H1 (cell line): ENCODE data around the gene POLD4.

ENCODE experiments used
- ASH2L ChIP-seq: fragments of 200-600, 300-600 bp; sonication (generic); IDR thresholded peaks from one replicate; pipeline ENCODE4 v1.7.1; 2017; ENCODE audit warnings: low read length
- BCL11A ChIP-seq, 2 experiments: IDR thresholded peaks; one replicate each; pipeline ENCODE4 v1.6.1; 2011; ENCODE audit warnings: low read depth in 2 of 2, low read length in 2 of 2, mild to moderate bottlenecking in 2 of 2
- BRCA1 ChIP-seq: IDR thresholded peaks from 2 replicates; pipeline ENCODE4 v1.6.1; 2012; ENCODE audit warnings: low read depth, low read length, improper control_type of control experiment
- EP300 ChIP-seq, 2 experiments: IDR thresholded peaks; 1 replicate in 1 of 2; 2 replicates in 1 of 2; pipeline ENCODE4 v1.6.1; 2011 to 2012; ENCODE audit warnings: low read depth in 2 of 2, low read length in 2 of 2, mild to moderate bottlenecking in 2 of 2, borderline replicate concordance in 1 of 2, inconsistent platforms in 1 of 2, moderate library complexity in 1 of 2
- EZH2 ChIP-seq: fragments of 200-600 bp; sonication (generic); IDR thresholded peaks from 2 replicates; pipeline ENCODE4 v1.7.1; 2012; ENCODE audit warnings: low read depth, mild to moderate bottlenecking, moderate library complexity, low read length, inconsistent platforms; ENCODE audit not compliant: severe bottlenecking
- KDM1A ChIP-seq: fragments of 200-600, 300-600 bp; sonication (generic); IDR thresholded peaks from 2 replicates; pipeline ENCODE4 v1.7.1; 2016; ENCODE audit warnings: mild to moderate bottlenecking, low read length, borderline replicate concordance
- POLR2A ChIP-seq, 2 experiments: IDR thresholded peaks; 1 replicate in 1 of 2; 2 replicates in 1 of 2; pipeline ENCODE4 v1.6.1; 2011; ENCODE audit warnings: low read depth in 2 of 2, low read length in 2 of 2, mild to moderate bottlenecking in 2 of 2; ENCODE audit errors: control extremely low read depth in 1 of 2
- RFX5 ChIP-seq: IDR thresholded peaks from 2 replicates; pipeline ENCODE4 v1.6.1; 2011; ENCODE audit warnings: low read depth, low read length, improper control_type of control experiment, borderline replicate concordance
- SP1 ChIP-seq: IDR thresholded peaks from 2 replicates; pipeline ENCODE4 v1.6.1; 2011; ENCODE audit warnings: low read depth, low read length
- SUZ12 ChIP-seq: fragments of 200-600 bp; sonication (generic); IDR thresholded peaks from 2 replicates; pipeline ENCODE4 v1.6.1; 2012; ENCODE audit warnings: mild to moderate bottlenecking, inconsistent platforms, low read length, moderate library complexity, mixed read lengths
- TAF1 ChIP-seq: IDR thresholded peaks from 2 replicates; pipeline ENCODE4 v1.6.1; 2011; ENCODE audit warnings: mild to moderate bottlenecking, low read depth, low read length
- TF ChIP-seq, protein P1 (sequence below): IDR thresholded peaks from 2 replicates; pipeline ENCODE4 v1.6.1; 2011; ENCODE audit warnings: low read depth, mild to moderate bottlenecking, low read length; ENCODE audit not compliant: insufficient read depth
- TF ChIP-seq, protein P2 (sequence below), 3 experiments: IDR thresholded peaks; 1 replicate in 2 of 3; 2 replicates in 1 of 3; pipeline versions ENCODE4 v1.5.1 to v1.6.1; 2011; ENCODE audit warnings: low read length in 3 of 3, mild to moderate bottlenecking in 3 of 3, inconsistent platforms in 2 of 3, low read depth in 1 of 3, moderate library complexity in 1 of 3; ENCODE audit not compliant: insufficient read depth in 1 of 3; ENCODE audit errors: control extremely low read depth in 1 of 3
- TF ChIP-seq, protein P3 (sequence below): IDR thresholded peaks from 2 replicates; pipeline ENCODE4 v1.6.1; 2012; ENCODE audit warnings: inconsistent platforms

DNA sequence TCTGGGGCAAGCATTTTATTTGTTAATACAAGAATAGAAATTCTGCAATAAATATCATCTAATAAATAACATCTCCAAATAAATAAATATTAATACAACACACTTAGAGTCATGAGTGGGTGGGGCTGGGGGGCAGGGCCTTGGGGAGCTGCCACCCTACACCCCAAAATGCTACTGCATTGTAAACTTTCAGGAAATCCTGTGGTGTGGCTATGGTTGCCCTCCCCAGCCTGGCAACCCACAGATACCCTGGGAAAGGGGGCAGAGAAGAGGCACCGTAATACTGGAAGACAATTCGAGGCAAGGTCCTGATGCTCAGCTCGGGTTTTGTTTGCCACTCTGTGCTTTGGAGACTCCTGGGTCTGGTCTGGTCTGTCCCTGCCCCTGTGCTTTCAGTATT, 10.8 kb upstream of the POLD4 start:
- TF ChIP-seq, protein P1, sequence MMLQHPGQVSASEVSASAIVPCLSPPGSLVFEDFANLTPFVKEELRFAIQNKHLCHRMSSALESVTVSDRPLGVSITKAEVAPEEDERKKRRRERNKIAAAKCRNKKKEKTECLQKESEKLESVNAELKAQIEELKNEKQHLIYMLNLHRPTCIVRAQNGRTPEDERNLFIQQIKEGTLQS, result no peak
- TF ChIP-seq KDM1A, result no peak
- TF ChIP-seq EP300 (IDR thresholded peaks at IDR 0.05; ENCODE audit: borderline replicate concordance in 1 of 2, low read depth in 2 of 2, low read length in 2 of 2), result no peak
- TF ChIP-seq POLR2A (IDR thresholded peaks at IDR 0.05; ENCODE audit: control extremely low read depth in 1 of 2, low read depth in 2 of 2, low read length in 2 of 2), result no peak
- TF ChIP-seq SP1, result no peak
- TF ChIP-seq BCL11A (IDR thresholded peaks at IDR 0.05; ENCODE audit: low read depth in 2 of 2, low read length in 2 of 2), result no peak
- no peak for TF ChIP-seq TAF1
- TF ChIP-seq RFX5, result no peak
- no peak for TF ChIP-seq SUZ12
- TF ChIP-seq, protein P2, sequence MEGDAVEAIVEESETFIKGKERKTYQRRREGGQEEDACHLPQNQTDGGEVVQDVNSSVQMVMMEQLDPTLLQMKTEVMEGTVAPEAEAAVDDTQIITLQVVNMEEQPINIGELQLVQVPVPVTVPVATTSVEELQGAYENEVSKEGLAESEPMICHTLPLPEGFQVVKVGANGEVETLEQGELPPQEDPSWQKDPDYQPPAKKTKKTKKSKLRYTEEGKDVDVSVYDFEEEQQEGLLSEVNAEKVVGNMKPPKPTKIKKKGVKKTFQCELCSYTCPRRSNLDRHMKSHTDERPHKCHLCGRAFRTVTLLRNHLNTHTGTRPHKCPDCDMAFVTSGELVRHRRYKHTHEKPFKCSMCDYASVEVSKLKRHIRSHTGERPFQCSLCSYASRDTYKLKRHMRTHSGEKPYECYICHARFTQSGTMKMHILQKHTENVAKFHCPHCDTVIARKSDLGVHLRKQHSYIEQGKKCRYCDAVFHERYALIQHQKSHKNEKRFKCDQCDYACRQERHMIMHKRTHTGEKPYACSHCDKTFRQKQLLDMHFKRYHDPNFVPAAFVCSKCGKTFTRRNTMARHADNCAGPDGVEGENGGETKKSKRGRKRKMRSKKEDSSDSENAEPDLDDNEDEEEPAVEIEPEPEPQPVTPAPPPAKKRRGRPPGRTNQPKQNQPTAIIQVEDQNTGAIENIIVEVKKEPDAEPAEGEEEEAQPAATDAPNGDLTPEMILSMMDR (IDR thresholded peaks at IDR 0.05; ENCODE audit: control extremely low read depth in 1 of 3, insufficient read depth in 1 of 3, low read depth in 1 of 3, low read length in 3 of 3), result no peak
- TF ChIP-seq, protein P3, sequence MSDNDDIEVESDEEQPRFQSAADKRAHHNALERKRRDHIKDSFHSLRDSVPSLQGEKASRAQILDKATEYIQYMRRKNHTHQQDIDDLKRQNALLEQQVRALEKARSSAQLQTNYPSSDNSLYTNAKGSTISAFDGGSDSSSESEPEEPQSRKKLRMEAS, result no peak
- TF ChIP-seq EZH2, result no peak
- no peak for TF ChIP-seq BRCA1
- no peak for TF ChIP-seq ASH2L
